Measurements from ENCODE around the gene TNKS2.

The TNKS2 gene

GRCh38 chr10:91879515-91880170 lies 81.4 kb downstream of the TNKS2 start:
- DNase-seq = no peak

DNA sequence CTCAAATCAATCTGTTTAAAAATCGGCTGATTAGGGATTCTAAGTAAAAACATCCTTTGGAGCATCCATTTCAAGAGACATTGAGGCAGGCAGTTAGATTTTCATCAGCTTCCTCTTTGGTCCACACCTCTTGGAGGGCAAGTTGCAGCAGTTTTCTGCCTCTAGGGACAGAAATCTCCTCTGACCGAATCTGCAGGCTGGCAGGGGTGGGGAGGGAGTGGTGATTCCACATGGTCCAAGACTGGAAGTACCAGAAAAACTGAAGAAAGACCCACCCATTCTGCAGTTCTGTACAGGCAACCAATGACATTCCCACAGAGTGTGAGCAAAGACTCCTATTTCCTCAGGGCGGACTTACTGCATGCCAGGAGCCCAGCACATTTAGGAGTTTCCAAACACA lies 82.1 kb downstream of the TNKS2 start:
- DNase-seq = no peak

DNA sequence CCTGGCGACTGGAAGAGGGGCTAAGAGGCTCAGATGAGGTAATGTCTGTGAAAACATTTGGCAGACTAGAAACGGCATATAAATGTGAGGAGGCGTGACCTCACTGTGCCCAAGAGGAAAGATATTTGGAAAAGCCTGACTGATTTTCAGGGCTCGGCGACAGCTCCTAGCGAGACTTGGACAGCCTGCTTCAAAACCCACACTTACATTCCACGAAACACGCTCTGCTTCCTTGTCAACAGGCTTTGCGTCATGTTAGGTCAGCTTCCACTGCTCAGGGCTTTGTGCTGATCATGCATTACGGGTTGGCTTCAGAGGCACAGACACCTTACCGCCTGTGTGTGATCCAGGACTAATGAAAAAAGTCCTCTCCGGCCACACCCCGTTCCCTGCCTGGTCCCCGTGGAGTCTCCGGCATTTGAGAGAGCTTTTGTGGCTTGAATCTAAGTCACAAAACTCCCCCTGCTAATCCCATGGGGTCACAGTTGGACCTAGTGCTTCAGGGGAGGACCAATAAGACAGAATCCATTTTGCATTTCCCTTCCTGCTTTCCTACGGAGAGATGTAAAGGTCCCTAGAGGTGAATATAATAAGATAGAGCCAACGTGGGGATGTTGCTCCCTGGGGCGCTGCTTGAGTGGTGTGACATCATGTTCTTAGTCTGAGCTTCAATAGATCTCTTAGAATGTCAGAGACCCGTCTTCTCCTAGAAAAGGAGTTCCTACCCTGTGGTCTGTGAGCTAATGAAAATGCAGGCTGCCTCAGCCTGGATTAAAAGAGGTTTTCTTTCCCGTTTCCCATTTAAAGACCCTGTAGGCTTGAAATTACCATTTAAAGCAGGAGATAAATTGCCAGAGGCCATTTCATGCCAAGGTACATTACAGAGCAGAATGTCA lies 85.6 kb downstream of the TNKS2 start:
- DNase-seq = no peak

DNA sequence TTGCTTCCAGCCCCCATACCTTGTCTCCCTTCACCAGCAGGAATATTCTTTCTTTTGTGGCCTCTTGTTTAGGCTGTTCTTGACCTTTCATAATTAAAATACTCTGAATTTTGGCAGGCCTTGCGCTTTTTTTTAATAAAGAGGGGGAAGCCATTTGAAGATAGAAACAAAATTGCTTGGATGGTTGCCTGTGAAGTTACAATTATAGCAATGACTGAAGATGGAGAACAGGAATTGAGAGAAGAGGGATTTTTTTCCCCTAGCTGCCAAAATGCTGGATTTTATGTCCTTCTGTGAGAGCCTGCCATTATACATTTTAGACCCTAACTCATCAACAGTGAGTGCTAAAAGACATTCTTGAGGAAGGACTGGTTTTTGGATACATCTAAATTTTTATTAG lies 86.3 kb downstream of the TNKS2 start:
- no peak for DNase-seq

DNA sequence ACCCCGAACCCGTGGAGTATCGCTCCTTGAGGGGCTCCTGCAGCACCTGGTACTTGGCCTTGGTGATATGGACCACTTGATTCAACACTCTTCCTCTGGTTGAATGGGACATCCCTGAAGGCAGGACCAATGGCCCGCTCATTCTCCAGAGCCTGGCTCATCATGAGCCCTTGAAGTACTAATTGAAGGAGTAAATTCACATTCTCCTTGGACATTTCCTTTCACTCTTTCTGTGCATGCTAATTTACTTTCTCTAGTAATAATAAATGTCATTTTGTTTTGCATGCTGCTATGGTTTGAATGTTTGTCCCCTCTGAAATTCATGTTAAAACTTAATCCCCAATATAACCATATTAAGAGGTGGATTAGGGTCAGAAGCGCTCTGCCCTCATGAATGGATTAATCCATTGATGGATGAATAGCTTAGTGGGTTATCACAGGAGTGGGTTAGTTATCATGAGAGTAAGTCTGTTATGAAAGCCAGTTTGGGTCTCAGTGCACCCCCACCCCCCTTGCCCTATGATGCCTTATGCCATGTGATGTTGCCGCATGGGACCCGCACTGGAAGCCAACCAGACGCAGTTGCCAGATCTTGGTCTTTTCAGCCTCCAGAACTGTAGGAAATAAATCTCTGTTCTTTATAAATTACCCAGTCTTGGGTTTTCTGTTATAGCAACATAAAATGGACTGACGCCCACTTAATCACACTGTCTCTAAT lies 87.3 kb downstream of the TNKS2 start:
- no peak for DNase-seq

GRCh38 chr10:91886954-91887271 lies 88.7 kb downstream of the TNKS2 start:
- no peak for DNase-seq

DNA sequence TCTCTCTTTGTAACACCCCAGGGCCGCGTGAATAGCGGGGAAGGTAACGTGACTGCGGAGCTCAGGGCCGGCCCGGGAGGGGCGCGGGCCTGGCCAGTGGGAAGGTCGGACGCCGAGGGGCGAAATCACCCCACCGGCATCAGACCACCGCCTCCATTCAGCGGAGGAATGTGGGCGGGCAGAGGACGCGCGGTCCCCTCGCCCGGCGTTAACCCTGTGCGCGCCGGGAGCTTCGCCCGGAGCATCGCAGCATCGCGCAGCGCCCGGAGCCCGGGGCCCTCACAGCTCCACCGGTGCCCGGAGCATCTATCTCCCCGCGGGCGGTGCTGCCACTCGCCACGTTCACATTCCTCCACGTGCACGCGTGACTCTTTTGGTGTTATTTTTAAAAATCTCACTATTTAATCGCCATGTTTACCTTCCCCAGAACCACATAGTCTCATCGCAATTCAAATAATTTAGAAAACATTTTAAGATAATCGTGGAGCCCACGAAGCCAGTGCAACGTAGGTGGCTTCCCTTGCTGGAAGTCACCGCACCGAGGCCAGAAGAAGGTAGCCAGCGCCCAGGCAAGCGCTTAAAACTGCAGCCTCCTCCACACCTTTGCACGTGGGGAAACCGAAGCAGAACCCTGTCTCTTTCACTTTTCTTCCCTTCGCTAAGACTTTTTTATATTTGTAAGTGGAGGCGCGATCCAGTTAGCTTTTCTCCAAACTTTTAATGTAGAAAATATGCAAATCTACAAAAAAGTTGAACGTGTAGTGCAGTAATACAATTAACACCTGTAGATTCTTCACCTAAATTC lies 89.2 kb downstream of the TNKS2 start:
- DNase-seq = peak; percentile 7

DNA sequence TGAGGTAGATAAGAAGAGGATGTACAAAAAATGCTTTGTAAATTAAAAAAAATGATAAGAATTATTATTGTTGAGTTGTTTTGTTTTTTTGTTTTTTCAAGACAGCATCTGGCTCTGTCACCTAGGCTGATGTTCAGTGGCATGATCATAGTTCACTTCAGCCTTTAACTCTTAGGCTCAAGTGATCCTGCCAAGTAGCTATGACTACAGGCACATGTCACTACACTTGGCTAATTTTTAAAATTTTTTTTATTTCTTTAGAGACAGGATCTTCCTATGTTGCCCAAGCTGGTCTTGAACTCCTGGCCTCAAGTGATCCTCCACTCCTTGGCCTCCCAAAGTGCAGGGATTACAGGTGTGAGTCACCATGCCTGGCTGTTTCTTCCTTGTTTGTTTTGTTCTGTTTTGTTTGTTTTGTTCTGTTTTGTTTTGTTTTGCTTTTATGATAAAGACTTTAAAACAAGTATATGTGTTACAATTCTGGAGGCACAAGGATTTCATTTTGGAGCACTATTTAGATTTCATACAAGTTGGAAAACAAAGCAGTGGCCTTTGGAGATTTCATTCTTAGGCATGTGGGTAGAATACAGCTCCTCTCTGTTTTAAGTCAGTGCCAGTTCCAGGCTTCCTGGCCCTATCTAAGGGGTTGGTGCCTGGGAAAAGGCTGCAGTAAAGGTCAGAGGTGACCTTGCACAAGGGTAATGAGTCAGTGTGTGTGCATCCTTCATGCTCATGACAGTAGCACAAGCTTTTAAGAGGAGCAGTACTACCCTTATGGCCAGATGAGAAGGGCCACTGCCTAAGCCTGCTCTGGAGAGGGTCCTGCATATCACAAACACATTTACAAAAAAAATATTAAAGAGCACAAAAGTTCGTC lies 93.1 kb downstream of the TNKS2 start:
- no peak for DNase-seq

GRCh38 chr10:91893051-91893450 lies 94.8 kb downstream of the TNKS2 start:
- no peak for DNase-seq

DNA sequence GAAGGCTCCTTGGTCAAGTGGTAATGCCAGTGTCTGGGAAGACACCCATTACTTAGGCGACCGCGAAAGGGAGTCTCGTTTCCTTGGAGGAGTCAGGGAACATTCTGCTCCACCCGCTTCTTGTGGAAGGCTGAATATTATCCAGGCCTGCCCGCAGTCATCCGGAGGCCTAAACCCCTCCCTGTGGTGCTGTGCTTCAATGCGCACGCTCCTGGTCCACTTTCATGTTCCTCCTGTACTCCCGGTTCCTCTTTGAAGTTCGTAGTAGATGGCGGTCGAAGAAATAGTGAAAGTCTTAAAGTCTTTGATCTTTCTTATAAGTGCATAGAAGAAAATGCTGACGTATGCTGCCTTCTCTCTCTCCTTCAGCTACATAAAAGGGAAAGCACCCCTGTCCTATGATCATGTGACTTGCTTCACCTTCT lies 96.0 kb downstream of the TNKS2 start:
- DNase-seq = peak; percentile 15

GRCh38 chr10:91896212-91896756 lies 98.1 kb downstream of the TNKS2 start:
- DNase-seq = no peak

GRCh38 chr10:91897421-91897820 lies 99.2 kb downstream of the TNKS2 start:
- no peak for DNase-seq

- DNase-seq = peak; percentile 61
Measured at GRCh38 chr10:91901784-91902677, 103.8 kb downstream of the TNKS2 start.

DNA sequence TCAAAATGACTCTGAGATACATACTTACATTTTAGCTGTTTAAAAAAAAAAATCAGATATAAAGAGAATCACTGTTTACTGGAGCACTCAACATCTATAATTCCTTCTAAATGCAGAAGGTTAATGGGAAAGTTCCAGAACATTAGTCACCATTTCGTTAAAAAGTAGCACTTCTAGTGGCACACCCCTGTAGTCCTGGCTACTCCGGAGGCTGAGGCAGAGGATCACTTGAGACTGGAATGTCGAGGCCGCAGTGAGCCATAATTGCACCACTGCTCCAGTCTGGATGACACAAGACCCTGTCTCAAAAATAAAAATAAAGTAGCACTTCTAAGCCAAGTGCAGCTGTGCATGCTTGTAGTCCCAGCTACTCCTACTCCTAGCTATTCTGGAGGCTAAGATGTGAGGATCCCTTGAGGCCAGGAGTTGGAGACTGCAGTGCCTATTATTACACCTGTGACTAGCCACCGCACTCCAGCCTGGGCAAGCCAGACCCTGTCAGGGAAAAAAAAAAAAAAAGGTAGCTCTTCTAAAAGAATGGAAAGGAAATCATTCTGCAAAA lies 108.9 kb downstream of the TNKS2 start:
- no peak for DNase-seq

- no peak for DNase-seq
Measured at GRCh38 chr10:91907914-91908336, 109.7 kb downstream of the TNKS2 start.

DNA sequence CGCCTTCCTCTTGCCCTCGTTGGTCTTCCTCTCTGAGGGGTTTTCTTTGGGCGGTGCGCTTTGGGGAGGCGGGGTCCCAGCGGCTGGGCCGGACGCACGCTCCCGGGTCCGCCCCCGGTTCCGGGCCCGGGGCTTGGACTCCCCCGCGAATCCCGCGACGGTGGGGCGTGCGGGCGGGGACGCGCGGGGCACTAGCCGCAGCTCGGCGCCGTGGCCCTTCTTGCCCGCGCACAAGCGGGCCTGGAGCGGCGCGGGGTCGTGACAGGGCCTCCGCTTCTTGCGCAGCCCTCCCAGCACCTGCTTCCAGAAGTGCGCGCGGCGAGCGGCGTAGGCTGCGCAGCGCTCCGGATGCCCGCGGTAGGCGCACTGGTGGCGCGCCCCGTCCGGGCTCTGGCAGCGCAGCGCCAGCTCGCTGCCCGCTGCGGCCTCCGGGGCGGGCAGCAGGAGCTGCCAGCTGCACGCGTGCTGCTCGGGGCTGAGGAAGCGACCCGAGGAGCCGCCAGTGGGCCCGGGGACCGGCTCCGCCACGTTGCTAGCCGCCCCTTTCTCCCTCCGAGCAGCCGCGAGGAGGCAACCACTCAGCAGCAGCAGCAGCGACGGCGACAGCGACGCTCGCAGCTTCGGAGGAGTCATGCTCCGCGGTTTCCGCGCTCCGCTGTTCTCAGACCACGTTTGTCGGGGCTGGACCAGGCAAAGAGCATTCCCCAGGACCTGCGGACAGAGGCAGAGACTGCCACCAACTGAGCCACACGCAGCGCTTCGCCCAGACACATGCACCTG lies 110.3 kb downstream of the TNKS2 start:
- peak; percentile 73 for DNase-seq

DNA sequence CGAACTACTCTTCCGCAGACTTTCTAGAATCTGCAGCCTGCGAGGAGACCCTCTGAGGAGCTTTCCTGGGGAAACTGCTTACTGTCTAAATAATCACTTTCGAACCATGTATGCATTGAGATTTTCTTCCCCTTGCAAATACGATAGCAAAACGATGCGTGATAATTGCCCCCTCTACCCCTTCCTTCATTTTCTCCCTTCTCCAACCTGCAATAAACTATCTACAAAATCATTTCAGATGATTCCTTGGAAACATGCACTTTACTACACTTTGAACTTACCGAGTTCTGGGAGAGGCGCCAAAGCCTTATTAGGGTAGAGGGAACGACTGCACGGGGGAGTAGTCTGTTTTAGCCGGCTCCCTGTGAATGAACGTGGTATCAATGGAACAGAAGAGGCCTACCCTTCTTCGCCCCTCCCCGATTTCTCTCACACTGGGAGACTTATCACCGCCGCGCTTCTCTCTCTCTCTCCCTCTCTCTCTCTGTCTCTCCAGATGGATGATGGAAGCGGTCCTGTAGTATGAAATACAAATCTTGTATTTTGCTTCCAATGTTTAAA lies 111.0 kb downstream of the TNKS2 start, which contains the start of gene FGFBP3:
FGFBP3 (minus strand) TSS at position 370 of the 561 bp plus-strand sequence. CDS start 517 bp downstream, outside the sequence.
- DNase-seq = peak; percentile 38

- no peak for DNase-seq
Measured at GRCh38 chr10:91910467-91910866, 112.2 kb downstream of the TNKS2 start.
